ENCODE measurements around the gene BRI3BP. TPM values are rescaled to one million over a fixed set of nuclear protein-coding genes. Genes with fewer than 3 reads are reported as not detected.
"Not testable (repeated sequence)": the region's sequence is repeated elsewhere in the genome, so short reads cannot be mapped to it uniquely, and the experiment has no call there.

The BRI3BP gene
- total RNA-seq, 1 donor from 2014 or later: 7.4 TPM

DNA sequence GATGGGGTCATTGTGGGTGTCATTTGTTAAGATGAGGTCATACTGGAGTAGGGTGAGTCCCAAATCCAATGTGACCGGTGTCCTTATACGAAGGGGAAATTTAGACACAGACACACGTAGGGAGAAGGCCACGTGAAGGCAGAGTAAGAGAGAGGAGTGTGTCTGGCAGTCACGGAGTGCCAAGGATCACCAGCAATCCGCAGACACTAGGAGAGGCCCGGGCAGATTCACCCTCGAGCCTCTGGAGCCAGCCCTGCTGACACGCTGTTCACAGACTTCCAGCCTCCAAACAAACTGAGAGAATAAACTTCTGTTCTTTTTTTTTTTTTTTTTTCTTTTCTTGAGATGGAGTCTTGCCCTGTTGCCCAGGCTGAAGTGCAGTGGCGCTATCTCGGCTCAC lies 24.9 kb downstream of the BRI3BP start:
- no peak for ATAC-seq
- no peak for DNase-seq (ENCODE audit: low spot score)

DNA sequence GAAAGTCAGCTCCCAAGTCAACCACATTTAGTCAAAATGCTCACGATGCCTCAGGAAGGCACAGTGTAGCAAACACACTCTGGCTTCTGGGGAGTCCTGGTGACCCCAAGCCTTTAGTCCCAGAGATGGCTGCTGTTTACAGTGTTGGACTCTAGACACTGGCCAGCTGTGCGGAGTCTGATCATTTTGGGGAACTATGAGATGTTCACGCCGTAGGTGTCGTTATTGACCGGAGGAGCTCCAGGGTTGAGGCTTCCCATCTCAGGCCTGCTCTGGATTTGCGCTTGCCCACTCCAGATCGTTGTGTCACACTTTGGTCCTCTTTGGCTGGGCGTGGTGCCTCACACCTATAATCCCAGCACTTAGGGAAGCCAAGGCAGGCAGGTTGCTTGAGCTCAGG lies 27.7 kb downstream of the BRI3BP start:
- DNase-seq (ENCODE audit: low spot score) (no peak), ATAC-seq (no peak)

DNA sequence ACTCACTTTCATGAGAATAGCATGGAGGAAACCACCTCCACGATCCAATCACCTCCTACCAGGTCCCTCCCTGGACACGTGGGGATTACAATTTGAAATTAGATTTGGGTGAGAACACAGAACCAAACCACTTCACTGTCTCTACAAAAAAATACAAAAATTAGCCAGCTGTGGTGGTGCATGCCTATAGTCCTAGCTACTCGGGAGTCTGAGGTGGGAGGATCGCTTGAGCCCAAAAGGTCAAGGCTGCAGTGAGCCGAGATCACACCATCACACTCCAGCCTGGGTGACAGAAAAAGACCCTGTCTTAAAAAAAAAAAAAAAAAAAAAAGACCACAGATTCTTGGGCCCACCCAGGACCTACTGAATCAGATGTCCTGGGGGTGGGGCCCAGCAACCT lies 28.3 kb downstream of the BRI3BP start:
- ATAC-seq: no peak
- no peak for DNase-seq (ENCODE audit: low spot score)

DNA sequence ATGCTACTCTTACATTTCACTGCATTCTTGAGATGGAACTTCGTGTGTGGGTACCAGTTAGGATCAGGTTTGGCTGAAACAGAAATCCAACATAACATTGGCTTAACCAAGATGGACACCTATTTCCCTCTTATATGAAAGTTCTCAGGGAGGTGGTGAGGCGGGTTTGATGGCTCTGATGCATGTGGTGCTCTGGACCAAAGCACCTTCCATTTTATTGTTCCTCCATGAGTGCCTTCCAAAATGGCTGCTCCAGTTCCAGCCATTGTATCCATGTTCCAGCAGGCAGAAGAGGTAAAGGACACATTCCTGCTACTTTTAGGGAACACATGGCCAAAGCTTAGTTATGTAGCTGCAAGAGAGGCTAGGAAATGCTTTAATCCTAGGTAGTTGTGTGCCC lies 29.6 kb downstream of the BRI3BP start:
- no peak for DNase-seq (ENCODE audit: low spot score)
- ATAC-seq: no peak

DNA sequence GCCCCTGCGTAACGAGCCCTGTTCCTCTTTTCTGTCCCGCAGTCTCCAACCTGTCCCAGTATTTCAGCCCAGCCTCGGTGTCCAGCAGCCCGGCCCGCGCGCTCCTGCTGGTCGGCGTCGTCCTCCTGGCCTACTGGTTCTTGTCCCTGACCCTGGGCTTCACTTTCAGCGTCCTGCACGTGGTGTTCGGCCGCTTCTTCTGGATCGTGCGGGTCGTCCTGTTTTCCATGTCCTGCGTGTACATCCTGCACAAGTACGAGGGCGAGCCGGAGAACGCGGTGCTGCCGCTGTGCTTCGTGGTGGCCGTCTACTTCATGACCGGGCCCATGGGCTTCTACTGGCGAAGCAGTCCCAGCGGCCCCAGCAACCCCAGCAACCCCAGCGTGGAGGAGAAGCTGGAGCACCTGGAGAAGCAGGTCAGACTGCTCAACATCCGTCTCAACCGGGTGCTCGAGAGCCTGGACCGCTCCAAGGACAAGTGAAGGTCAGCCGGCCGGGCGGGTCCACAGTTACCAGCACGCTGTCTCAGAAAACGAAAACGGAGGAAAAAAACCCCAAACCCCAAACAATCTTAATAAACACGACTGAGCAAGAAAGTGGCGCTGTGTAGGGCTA lies 31.6 kb downstream of the BRI3BP start:
- ATAC-seq (no peak), DNase-seq (ENCODE audit: low spot score) (no peak)

DNA sequence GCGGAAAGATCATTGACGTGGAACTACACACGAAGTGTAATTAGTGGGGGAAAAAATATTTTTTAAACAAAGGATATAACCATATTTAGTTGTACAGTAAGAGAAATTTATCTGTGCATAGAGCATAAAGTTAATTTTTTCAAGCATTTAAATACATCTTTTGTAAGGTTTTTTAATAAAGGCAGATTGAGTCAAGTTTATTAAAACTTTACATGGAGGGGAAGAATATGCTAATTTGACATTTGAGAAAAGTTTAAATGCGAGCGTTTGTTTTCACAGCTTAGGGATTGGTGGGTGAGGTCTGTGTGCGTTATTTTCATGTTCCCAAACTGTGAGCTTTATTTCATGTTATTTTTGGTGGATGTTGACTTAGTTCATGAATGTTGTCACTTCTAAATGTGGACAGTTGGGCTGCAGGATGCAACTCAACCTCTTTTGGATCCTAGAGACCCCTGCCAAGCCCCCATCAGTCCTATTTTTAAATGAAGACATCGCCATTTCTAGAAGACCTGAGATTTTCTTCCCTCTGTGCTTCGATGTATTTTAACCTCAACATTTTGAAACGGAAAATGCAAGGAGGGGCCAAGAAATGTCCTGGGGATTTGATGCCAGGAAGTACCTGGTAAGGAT lies 32.3 kb downstream of the BRI3BP start:
- no peak for ATAC-seq
- DNase-seq (ENCODE audit: low spot score): no peak

DNA sequence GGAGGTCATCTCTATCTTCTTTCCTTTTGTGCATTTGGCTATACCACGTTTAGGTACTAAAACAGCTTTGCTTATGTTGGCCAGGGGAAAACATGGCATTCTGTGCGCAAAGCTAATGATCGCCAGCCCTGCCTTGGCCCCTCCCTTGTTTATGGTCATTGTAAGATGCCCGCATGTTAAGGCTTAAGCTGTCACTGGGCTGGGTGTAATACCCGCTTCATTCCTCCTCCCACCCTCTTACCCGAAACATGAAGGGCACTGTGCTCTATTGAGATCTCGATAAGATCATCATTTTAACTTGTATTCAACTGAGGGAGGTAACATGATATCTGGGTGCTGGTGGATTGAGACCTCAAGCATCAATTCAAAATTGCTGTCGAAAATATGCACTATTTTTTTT lies 34.7 kb downstream of the BRI3BP start:
- no peak for ATAC-seq
- no peak for DNase-seq (ENCODE audit: low spot score)

DNA sequence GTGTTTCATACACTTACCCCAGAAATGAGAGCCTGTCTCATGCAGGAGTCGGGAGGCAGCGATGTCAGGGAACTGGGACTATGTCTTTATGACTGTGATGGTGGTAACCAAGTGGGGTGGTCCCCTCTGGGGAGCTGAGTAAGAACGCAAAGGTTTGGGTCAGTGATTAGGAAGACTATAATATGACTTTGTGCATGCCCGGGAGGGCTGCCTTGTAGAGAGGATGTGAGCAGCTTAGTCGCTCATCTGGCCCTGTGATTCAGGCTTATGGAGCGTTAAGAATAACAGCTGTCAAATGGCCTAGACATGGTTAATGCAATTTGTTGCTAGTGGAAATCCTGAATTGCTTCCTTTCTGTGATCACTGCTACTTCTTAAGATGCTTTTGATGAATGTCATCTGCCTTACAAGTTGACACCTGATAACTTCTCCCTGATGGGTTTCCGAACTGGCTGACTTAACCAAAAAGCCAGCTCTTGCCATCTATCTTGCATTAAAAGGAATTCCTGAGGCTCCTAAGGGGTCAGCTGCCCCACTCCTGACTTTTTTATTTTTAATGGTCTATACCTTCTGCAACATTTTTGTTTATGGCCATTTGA lies 36.4 kb downstream of the BRI3BP start:
- no peak for ATAC-seq
- DNase-seq (ENCODE audit: low spot score): no peak

DNA sequence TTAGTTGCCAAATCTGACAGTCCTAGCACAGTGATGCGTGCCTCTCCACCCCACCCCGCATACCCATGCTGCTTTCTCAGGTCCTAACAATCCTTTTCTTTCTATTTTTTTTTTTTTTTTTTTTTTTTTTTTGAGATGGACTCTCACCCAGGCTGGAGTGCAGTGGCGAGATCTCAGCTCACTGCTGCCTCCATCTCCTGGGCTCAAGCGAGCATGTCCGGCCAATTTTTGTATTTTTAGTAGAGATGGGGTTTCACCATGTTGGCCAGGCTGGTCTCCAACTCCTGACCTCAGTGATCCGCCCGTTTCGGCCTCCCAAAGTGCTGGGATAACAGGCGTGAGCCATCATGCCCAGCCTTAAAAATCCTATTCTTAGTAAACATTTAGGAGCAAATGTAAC lies 38.0 kb downstream of the BRI3BP start:
- not testable (repeated sequence) for ATAC-seq; DNase-seq (ENCODE audit: low spot score)

DNA sequence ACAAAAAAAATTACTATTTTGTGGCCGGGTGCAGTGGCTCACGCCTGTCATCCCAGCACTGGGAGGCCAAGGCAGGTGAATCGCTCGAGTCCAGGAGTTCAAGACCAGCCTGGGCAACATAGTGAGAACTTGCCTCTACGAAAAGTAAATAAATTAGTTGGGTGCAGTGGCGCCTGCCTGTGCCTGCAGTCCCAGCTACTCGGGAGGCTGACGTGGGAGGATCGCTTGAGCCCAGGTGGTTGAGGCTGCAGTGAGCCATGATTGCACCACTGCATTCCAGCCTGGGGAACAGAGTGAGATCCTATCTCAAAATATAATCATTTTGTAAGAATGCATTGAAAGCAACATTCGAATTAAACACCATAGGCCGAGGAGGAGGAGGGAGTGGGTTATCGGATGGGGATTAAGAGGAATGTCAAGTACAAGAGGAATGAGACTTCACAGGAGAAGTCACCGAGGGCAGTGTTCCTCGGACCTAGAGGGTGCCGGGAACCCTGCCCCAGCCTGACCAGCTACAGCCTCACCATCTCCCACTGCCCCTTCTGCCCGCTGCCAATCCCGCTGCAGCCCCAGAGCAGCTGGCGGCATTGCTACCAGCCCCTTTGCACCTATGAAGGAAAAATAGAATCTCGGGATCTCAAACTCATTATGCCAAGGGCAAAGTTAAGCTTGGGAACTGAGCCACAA lies 39.2 kb downstream of the BRI3BP start:
- ATAC-seq (no peak), DNase-seq (ENCODE audit: low spot score) (no peak)

DNA sequence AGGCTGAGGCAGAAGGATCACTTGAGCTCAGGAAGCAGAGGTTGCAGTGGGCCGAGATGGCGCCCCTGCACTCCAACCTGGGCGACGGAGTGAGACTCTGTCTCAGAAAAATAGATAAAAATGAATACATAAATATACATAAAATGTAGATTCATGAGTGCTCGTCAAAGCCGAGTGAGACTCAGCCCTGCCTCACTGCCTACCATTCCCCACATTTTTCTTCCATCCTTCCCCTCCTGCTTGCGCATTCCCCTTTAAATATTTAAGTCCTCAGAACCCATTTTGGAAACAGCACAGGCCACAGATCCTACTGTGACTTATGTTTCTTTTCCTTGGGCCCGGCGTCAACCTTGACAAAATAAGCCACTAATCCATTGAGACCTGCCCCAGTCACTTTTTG lies 39.8 kb downstream of the BRI3BP start:
- DNase-seq (ENCODE audit: low spot score): no peak
- no peak for ATAC-seq

DNA sequence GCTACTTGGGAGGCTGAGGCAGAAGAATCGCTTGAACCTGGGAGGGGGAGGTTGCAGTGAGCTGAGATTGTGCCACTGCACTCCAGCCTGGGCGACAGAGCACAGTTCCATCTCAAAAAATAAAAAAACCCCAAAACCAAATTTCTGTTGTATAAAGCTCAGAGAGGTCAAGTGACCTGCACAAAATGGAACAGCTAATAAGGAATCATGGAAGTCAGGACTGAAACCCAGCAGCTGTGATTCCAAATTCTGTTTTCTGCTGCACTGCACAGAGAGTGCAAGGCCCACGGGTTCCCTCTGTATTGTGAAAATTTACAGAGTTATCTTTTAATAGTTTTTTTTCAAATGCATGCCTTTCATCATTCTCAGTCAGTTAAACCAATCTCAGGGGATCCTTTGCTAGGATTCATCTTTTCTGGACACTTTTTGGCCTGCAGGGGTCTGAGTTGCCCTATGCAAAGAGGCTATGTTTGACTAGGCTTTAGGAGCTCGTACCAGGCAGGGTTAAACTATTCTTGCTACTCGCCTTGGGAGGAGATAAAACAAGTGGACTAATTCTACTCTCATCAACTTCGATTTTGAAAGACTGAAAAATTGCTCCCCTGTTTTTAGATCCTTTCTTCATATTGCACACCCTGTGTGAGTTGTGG lies 45.7 kb downstream of the BRI3BP start:
- DNase-seq (ENCODE audit: low spot score) (no peak), ATAC-seq (no peak)

DNA sequence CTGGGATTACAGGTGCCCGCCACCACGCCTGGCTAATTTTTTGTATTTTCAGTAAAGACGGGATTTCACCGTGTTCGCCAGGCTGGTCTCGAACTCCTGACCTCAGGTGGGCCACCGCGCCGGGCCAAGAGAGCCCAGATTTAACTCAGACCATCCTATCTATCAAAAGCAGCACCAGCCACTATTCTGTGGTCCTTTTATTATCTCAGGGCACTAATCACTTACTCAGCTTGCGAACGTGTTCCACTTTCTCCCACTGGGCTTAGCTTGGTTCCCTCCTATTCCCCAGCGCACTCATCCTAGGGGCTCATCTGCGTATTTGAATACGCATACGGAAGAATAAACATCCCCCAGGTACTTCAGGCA lies 55.6 kb downstream of the BRI3BP start:
- ATAC-seq: no peak

DNA sequence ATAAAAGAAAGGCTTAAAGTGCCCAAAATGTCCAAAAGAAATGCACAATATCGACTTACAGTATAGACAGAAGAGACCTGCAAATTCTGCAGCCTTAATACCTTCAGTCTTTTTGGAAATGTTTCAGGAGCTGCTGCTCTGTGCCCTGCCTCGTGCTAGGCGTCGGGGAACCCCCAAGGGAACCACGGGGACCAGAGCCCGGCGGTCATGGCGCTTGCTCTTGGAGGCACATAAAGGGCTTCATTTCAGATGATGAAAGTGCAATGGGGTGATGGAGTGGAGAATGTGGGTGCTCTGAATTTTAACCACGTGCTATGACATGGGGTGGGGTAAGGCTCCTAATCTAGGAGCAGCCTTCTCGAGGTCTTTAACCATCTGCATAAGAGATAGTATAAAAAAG lies 57.0 kb downstream of the BRI3BP start:
- ATAC-seq (no peak), DNase-seq (ENCODE audit: low spot score) (no peak)

More for the DNA sequence above, 55.6 kb downstream of the BRI3BP start:
- DNase-seq (ENCODE audit: low spot score): no peak

DNA sequence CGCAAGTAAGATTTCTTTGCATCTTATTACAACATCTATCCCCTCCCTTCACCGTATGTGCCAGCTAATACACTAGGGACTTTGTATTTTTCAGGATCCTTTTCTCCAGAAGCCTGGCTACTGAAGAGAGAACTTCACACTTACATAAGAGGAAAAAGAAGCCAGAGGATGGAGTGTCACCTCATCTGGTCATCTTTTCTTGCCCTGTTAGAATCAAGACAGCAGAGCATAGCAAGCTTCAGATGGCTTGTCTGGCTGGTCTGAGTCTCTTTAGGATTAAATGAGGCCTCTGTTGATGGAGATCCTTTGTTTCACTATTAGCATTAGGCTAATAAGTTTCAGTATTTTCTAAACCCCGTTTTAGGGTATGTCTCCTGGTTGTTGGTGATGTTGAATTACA lies 57.4 kb downstream of the BRI3BP start:
- no peak for DNase-seq (ENCODE audit: low spot score)
- ATAC-seq: no peak

DNA sequence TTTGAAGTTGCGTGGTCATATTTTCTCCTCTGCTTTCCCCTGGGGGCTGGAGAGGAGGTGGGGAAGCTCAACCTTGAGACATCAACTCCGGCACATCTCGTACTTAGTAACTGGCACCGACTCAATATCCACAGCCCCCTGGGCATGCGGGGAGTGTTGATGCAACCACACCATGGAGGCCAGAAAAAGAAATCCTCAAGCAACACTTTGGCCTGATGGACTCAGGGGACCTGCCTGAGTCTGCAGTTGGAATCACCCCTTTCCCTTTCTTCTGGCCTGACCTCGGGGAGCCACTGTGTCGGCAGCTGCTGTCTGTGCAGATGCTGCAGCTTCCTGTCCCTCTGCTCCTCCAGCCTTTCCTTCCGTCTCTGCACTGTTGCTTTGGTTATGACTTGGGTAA lies 60.4 kb downstream of the BRI3BP start:
- DNase-seq (ENCODE audit: low spot score) (no peak), ATAC-seq (no peak)

DNA sequence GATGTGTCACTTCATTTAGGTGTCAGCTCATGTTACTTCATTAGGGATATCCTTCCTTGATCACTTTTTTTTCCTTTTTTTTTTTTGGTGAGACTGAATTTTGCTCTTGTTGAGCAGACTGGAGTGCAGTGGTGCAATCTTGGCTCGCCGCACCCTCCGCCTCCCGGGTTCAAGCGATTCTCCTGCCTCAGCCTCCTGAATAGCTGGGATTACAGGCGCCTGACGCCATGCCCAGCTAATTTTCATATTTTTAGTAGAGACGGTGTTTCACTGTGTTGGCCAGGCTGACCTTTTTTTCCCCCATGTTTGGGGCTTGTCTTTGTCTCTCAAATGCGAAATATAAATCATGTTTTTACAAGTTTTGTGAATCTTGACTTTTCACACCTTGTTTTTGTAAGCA lies 62.1 kb downstream of the BRI3BP start:
- ATAC-seq: no peak
- DNase-seq (ENCODE audit: low spot score): no peak

DNA sequence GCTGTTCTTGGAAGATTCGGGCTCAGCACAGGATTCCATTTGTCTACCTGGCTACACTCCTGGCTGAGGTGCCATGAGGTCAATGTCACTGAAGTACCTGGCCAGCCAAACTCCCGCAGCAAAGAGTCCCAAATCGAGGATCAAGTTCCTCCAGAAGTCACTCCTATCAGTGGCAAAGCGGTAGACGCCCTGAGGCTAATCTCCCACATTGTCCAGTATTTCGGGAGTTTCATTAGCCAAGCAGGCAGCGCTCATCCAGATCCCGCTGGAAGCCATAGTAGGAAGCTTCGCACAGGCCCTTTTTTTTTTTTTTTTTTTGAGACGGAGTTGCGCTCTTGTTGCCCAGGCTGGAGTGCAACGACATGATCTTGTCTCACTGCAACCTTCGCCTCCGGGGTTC lies 62.9 kb downstream of the BRI3BP start:
- DNase-seq (ENCODE audit: low spot score): no peak
- no peak for ATAC-seq

DNA sequence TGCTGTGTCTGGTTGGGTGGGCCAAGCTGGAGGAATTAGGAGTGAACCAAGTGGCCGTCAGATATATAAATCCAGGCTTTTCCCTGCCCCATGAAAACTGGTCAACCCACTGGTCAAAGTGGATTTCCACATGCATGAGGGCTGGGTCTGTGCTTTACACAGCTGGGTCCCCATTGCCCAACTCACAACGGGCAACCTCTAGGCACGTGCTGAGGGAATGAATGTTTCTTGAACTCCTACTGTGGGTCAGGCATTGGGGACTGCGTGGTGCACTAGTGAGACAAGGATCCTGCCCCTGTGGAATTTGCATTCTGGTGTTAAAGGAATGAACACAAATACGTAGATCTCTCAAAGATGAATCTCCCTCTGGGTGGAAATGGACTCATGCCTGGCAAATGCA lies 64.3 kb downstream of the BRI3BP start:
- DNase-seq (ENCODE audit: low spot score) (no peak), ATAC-seq (no peak)

DNA sequence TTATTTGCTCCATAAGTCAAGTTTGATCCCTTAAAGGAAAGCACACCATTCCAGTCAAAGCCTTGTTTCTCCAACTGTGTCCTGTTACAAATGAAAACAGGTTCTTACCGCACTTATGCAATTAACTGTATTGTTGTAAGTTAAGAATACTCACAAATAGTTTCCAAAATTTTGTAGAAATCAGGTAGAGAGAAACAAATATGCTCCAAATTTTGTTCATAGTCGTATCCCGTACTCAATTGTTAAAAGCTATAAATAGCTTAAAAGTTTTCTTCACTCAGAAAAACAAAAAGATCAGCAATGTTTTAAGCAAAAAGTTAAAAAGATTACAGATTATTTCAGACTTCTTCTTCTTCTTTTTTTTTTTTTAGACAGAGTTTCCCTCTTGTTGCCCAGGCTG lies 67.8 kb downstream of the BRI3BP start:
- DNase-seq (ENCODE audit: low spot score) (no peak), ATAC-seq (no peak)

DNA sequence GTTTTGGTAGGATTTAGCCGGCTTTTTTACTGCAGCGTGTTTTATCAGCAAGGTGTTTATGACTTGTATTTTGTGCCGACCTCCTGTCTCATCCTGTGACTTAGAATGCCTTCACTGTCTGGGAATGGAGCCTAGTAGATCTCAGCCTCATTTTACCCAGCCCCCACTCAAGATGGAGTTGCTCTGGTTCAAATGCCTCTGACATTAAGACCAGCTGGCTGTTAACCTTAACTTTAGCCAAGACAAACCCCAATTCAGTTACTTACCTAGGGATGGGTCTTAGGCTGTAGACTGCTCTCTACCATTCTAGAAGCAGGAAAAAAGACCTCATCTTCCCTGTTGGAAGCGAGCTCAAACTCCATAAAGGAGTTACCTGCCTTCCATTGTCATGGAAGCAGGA lies 70.1 kb downstream of the BRI3BP start:
- DNase-seq (ENCODE audit: low spot score); ATAC-seq: not testable (repeated sequence)

DNA sequence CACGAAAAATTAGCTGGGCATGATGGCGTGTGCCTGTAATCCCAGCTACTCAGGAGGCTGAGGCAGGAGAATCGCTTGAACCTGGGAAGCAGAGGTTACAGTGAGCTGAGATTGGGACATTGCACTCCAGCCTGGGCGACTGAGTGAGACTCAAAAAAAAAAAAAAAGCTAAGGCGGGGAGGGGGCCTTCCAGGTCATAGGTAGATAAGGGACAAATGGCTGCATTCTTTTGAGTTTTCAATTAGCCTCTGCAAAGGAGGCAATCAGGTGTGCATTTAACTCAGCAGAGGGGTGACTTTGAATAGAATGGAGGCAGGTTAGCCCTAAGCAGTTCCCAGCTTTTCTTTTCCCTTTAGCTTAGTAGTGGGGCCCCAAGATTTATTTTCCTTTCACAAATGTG lies 71.0 kb downstream of the BRI3BP start:
- no peak for ATAC-seq

More for the DNA sequence above, 71.0 kb downstream of the BRI3BP start:
- no peak for DNase-seq (ENCODE audit: low spot score)
